Measurements from ENCODE around the gene PSMB5. TPM values are rescaled to one million over a fixed set of nuclear protein-coding genes. Genes with fewer than 3 reads are reported as not detected.

PSMB5 gene
- total and polyA plus RNA-seq, 2 of the 13 experiments (the other 11 are each of a cell fraction or from before 2014, with no cell fraction given) = 705 to 871 TPM

DNA sequence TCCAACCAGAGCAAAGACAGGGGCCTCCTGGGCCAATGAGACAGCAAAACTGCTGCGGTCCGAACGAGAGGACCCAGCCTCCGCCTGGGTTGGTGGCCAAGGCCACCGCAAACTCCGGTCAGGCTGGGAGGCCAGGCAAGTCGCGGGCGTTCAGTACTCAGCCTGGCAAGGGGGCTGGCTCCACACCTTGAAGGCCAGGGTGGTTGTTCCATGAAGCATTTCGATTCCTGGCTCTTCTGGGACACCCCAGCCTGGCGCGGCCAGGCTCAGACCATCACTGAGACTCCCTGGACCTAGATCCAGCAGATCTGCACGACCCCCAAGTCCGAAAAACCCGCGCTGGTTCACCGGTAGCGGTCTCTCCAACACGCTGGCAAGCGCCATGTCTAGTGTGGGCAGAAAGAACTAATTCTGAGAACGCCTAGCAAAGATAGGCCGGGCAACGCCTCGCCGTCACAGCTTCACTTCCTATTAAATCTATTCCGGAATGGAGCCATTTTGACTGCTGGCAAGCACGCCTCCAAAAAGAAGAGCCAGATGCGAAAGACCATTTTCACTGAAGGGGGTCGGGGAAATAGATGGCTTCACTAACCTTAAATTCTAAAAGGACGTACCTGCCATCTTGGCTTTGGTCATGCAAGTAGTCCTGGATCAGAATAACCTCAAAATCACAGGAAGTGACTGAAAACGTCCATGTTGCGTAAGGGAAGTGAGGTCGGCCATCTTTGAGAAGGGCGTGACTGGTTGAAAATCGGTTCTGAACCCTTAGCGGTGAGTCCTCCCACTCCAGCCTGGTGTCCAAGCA is at the start of gene PSMB5 (continued):
- TF ChIP-seq, protein P1, sequence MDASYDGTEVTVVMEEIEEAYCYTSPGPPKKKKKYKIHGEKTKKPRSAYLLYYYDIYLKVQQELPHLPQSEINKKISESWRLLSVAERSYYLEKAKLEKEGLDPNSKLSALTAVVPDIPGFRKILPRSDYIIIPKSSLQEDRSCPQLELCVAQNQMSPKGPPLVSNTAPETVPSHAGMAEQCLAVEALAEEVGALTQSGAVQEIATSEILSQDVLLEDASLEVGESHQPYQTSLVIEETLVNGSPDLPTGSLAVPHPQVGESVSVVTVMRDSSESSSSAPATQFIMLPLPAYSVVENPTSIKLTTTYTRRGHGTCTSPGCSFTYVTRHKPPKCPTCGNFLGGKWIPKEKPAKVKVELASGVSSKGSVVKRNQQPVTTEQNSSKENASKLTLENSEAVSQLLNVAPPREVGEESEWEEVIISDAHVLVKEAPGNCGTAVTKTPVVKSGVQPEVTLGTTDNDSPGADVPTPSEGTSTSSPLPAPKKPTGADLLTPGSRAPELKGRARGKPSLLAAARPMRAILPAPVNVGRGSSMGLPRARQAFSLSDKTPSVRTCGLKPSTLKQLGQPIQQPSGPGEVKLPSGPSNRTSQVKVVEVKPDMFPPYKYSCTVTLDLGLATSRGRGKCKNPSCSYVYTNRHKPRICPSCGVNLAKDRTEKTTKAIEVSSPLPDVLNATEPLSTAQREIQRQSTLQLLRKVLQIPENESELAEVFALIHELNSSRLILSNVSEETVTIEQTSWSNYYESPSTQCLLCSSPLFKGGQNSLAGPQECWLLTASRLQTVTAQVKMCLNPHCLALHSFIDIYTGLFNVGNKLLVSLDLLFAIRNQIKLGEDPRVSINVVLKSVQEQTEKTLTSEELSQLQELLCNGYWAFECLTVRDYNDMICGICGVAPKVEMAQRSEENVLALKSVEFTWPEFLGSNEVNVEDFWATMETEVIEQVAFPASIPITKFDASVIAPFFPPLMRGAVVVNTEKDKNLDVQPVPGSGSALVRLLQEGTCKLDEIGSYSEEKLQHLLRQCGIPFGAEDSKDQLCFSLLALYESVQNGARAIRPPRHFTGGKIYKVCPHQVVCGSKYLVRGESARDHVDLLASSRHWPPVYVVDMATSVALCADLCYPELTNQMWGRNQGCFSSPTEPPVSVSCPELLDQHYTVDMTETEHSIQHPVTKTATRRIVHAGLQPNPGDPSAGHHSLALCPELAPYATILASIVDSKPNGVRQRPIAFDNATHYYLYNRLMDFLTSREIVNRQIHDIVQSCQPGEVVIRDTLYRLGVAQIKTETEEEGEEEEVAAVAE (CRISPR knock-in tag; IDR thresholded peaks at IDR 0.05; ENCODE audit: borderline replicate concordance) = peak; percentile 95
- TF ChIP-seq, protein P2, sequence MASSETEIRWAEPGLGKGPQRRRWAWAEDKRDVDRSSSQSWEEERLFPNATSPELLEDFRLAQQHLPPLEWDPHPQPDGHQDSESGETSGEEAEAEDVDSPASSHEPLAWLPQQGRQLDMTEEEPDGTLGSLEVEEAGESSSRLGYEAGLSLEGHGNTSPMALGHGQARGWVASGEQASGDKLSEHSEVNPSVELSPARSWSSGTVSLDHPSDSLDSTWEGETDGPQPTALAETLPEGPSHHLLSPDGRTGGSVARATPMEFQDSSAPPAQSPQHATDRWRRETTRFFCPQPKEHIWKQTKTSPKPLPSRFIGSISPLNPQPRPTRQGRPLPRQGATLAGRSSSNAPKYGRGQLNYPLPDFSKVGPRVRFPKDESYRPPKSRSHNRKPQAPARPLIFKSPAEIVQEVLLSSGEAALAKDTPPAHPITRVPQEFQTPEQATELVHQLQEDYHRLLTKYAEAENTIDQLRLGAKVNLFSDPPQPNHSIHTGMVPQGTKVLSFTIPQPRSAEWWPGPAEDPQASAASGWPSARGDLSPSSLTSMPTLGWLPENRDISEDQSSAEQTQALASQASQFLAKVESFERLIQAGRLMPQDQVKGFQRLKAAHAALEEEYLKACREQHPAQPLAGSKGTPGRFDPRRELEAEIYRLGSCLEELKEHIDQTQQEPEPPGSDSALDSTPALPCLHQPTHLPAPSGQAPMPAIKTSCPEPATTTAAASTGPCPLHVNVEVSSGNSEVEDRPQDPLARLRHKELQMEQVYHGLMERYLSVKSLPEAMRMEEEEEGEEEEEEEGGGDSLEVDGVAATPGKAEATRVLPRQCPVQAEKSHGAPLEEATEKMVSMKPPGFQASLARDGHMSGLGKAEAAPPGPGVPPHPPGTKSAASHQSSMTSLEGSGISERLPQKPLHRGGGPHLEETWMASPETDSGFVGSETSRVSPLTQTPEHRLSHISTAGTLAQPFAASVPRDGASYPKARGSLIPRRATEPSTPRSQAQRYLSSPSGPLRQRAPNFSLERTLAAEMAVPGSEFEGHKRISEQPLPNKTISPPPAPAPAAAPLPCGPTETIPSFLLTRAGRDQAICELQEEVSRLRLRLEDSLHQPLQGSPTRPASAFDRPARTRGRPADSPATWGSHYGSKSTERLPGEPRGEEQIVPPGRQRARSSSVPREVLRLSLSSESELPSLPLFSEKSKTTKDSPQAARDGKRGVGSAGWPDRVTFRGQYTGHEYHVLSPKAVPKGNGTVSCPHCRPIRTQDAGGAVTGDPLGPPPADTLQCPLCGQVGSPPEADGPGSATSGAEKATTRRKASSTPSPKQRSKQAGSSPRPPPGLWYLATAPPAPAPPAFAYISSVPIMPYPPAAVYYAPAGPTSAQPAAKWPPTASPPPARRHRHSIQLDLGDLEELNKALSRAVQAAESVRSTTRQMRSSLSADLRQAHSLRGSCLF (CRISPR knock-in tag; IDR thresholded peaks at IDR 0.05; ENCODE audit: borderline replicate concordance) = peak; percentile 91
- no peak for TF ChIP-seq MAFG (CRISPR knock-in tag; IDR thresholded peaks at IDR 0.05)
- TF ChIP-seq, protein P3, sequence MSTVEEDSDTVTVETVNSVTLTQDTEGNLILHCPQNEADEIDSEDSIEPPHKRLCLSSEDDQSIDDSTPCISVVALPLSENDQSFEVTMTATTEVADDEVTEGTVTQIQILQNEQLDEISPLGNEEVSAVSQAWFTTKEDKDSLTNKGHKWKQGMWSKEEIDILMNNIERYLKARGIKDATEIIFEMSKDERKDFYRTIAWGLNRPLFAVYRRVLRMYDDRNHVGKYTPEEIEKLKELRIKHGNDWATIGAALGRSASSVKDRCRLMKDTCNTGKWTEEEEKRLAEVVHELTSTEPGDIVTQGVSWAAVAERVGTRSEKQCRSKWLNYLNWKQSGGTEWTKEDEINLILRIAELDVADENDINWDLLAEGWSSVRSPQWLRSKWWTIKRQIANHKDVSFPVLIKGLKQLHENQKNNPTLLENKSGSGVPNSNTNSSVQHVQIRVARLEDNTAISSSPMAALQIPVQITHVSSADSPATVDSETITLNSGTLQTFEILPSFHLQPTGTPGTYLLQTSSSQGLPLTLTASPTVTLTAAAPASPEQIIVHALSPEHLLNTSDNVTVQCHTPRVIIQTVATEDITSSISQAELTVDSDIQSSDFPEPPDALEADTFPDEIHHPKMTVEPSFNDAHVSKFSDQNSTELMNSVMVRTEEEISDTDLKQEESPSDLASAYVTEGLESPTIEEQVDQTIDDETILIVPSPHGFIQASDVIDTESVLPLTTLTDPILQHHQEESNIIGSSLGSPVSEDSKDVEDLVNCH (CRISPR knock-in tag; IDR thresholded peaks at IDR 0.05) = peak; percentile 69; the same call in 1 of the 2 replicates
- peak; percentile 79; the same call in 1 of the 2 replicates for TF ChIP-seq ZNF550 (CRISPR knock-in tag; IDR thresholded peaks at IDR 0.05; ENCODE audit: borderline replicate concordance)
- peak; percentile 80 for TF ChIP-seq ZNF33B (CRISPR knock-in tag; IDR thresholded peaks at IDR 0.05)
- TF ChIP-seq ZNF24 (IDR thresholded peaks at IDR 0.05) = no peak; the same call in 1 of the 2 replicates
- peak; percentile 50 for TF ChIP-seq MIER3 (CRISPR knock-in tag; IDR thresholded peaks at IDR 0.05; ENCODE audit: borderline replicate concordance)
- TF ChIP-seq, protein P4, sequence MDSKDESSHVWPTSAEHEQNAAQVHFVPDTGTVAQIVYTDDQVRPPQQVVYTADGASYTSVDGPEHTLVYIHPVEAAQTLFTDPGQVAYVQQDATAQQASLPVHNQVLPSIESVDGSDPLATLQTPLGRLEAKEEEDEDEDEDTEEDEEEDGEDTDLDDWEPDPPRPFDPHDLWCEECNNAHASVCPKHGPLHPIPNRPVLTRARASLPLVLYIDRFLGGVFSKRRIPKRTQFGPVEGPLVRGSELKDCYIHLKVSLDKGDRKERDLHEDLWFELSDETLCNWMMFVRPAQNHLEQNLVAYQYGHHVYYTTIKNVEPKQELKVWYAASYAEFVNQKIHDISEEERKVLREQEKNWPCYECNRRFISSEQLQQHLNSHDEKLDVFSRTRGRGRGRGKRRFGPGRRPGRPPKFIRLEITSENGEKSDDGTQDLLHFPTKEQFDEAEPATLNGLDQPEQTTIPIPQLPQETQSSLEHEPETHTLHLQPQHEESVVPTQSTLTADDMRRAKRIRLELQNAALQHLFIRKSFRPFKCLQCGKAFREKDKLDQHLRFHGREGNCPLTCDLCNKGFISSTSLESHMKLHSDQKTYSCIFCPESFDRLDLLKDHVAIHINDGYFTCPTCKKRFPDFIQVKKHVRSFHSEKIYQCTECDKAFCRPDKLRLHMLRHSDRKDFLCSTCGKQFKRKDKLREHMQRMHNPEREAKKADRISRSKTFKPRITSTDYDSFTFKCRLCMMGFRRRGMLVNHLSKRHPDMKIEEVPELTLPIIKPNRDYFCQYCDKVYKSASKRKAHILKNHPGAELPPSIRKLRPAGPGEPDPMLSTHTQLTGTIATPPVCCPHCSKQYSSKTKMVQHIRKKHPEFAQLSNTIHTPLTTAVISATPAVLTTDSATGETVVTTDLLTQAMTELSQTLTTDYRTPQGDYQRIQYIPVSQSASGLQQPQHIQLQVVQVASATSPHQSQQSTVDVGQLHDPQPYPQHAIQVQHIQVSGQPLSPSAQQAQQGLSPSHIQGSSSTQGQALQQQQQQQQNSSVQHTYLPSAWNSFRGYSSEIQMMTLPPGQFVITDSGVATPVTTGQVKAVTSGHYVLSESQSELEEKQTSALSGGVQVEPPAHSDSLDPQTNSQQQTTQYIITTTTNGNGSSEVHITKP (CRISPR knock-in tag; IDR thresholded peaks at IDR 0.05; ENCODE audit: low read depth) = peak; percentile 91
- TF ChIP-seq RNF2 (conservative IDR thresholded peaks at IDR 0.05; ENCODE audit: low read depth) = no peak; the same call in 1 of the 2 replicates
